ENCODE measurements around the gene GRIK5.
"Not testable (repeated sequence)": the region's sequence is repeated elsewhere in the genome, so short reads cannot be mapped to it uniquely, and the experiment has no call there.

GRIK5 gene

GRCh38 chr19:41997121-41997850, 72.7 kb downstream of the GRIK5 start:
- ChIA-PET POLR2A (ENCODE audit: low non-redundant PET) (no interaction called here), CTCF (interaction anchor here (0.6 kb wide), 1 partner anchor 46 kb away, joined by 4 read pairs; no protein-coding TSS in a partner anchor)
- TF ChIP-seq CTCF (conservative IDR thresholded peaks at IDR 0.05; ENCODE audit: low read depth) = no peak
- H3K27ac ChIP-seq = no peak overlapping the region
- DNase-seq (ENCODE audit: low spot score) = peak; percentile 75

GRCh38 chr19:41995959-41996797, 73.8 kb downstream of the GRIK5 start:
- TF ChIP-seq CTCF (conservative IDR thresholded peaks at IDR 0.05; ENCODE audit: low read depth) = no peak
- ChIA-PET CTCF (no interaction called here), POLR2A (ENCODE audit: low non-redundant PET) (no interaction called here)
- no peak overlapping the region for H3K27ac ChIP-seq
- DNase-seq (ENCODE audit: low spot score) = no peak

DNA sequence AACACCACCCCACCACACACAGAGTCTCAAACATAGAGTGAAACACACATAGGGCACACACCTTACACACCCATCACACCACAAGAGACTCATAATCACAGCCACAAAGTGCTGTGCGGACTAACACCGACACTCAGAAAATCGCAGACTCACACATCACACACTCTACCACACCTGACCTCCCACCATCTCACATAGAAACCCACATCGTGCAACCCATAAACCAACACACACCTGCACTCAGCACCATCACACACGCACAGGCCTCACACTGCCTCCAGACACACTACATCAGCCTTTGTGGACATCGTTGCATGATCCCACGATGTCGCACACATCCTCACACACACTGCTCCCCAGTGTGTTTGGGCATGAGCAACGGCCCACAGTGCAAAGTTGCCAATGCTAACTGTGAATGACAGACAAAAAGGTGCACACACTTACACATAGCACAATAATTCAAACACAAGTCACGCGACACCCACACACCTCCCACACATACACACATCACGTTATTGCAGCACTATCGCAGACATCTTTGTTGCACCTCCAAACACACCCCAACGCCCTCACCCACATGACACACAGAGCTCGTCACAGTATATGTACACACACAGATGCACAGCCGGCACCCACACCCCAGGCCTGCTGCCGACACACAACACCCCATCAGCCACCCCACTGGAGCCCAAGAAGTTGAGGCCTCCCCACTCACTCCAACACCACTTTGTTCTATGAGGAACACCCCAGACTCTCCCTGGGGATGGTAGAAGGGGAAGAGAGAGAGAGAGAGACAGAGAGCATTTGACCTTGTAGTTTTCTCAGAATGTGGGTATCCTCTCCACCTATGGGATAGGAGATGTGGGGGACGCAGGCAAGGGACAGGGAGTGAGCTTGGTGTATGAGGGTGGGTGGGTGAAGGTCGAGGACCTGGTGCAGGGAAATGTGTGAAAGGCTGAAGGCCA, 74.7 kb downstream of the GRIK5 start:
- no peak overlapping the region for H3K27ac ChIP-seq
- DNase-seq (ENCODE audit: low spot score) = no peak
- CTCF ChIA-PET = no interaction called here
- TF ChIP-seq CTCF (conservative IDR thresholded peaks at IDR 0.05; ENCODE audit: low read depth) = no peak
- POLR2A ChIA-PET (ENCODE audit: low non-redundant PET) = no interaction called here

DNA sequence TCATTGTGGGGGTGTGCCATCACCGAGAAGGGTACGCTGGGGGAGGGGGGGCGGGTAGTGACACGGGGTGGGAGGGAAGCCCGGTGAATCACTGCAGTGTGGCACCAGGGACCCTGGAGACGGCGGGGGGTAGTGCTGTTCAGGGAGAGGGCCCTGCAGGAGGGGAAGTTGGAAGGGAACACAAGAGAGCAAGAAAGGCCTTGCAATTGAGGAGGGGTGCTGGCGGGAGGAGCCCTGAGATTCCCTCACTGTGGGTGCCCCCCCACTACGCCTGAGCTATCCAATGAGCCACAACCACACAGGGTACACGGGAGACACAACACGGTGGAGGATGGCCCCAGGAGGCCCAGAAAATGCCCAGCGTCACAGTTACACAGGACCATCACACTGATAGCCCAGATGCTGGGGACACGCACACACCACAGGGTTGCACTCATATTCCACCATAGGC, 75.5 kb downstream of the GRIK5 start:
- DNase-seq (ENCODE audit: low spot score) = no peak
- no peak for TF ChIP-seq CTCF (conservative IDR thresholded peaks at IDR 0.05; ENCODE audit: low read depth)
- ChIA-PET CTCF (no interaction called here), POLR2A (ENCODE audit: low non-redundant PET) (no interaction called here)
- H3K27ac ChIP-seq = no peak overlapping the region

DNA sequence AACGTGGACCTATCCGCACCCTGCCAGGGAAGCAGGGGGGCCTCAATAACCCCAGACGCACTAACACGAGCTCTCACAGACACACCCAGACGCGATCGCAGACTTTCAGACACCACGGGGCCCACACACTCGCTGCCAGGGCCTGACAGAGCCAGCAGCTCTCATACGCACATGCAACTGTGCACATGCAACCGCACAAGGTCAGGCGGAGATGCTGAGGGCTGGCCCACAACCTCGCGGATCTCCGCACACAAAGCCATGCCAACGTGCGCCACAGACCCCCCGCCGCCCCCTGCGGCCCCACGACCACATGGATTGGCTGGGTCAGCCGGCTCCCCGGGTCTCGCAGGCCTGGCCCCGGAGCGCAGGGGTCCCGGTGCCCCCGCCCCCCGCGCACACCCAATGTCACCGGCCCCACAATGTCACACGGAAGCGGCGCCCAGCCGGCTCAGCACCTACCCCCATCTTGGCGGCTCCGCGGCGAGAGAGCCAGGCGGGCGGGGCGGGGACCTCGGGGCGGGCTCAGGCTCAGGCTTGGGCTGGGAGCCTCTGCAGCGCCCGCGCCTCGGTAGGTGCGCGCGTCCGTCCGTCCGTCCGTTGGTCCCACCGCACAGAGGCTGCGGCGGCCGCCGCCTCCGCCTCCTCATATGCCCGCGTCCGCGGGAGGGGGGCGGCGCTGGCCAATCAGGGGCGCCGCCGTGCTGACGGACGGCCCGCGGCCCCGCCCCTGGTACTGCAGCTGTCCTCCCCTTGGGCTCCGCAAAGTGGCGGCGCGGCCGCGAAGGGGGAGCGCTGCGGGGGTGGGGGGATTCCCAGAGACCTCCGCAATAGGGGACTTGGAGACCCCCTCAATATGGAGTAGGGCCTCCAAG, 76.2 kb downstream of the GRIK5 start, which contains the start of gene ATP1A3:
Gene ATP1A3, minus strand, starts transcription at position 619 of the 872 bp plus-strand sequence. Its CDS starts 154 bp downstream, at position 465.
- CTCF ChIA-PET = no interaction called here
- DNase-seq (ENCODE audit: low spot score) = peak; percentile 92

DNA sequence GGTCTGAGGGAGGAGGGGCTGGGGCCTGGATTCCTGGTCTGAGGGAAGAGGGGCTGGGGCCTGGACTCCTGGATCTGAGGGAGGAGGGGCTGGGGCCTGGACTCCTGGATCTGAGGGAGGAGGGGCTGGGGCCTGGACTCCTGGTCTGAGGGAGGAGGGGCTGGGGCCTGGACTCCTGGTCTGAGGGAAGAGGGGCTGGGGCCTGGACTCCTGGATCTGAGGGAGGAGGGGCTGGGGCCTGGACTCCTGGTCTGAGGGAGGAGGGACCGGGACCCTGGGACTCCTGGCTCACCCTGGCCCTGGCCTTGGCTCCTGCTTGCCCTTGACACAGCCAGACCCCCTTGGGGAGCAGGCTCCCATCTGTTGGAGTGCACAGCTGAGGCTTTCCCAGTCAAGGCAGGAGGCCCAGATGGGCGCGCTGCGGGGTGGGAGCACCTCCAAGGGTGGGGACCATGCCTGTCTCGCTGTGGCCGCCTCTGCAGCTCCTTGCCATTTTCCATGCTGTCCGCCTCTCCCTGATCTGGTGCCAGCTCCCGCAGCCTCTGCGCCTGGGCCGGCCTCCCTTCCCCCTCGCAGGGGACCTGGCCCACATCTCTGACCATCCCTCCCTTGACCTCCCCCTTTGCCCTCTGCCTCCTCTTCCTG, 78.0 kb downstream of the GRIK5 start:
- CTCF ChIA-PET = interaction anchor here (0.6 kb wide), 1 partner anchor 477 kb away, joined by 3 read pairs; no protein-coding TSS in a partner anchor
- DNase-seq (ENCODE audit: low spot score); H3K27ac ChIP-seq; POLR2A ChIA-PET (ENCODE audit: low non-redundant PET): not testable (repeated sequence)

More for the DNA sequence above, 76.2 kb downstream of the GRIK5 start, which contains the start of gene ATP1A3:
- POLR2A ChIA-PET (ENCODE audit: low non-redundant PET) = no interaction called here
- no peak for TF ChIP-seq CTCF (conservative IDR thresholded peaks at IDR 0.05; ENCODE audit: low read depth)
- H3K27ac ChIP-seq = no peak within 1 kb of the TSS
